Medulla oblongata (tissue), 1 donor: ENCODE data around the gene USP9X.
"Not testable (repeated sequence)": the region's sequence is repeated elsewhere in the genome, so short reads cannot be mapped to it uniquely, and the experiment has no call there.

ENCODE experiments used
- DNase-seq: peaks from one replicate; pipeline ENCODE4 v3.0.0-alpha.2; 2015; ENCODE audit errors: extremely low spot score

The USP9X gene

GRCh38 chrX:41122664-41123257 lies 37.5 kb downstream of the USP9X start:
- no peak for DNase-seq

- DNase-seq, result no peak
These were observed 42.4 kb downstream of the USP9X start for GRCh38 chrX:41127477-41128192.

DNA sequence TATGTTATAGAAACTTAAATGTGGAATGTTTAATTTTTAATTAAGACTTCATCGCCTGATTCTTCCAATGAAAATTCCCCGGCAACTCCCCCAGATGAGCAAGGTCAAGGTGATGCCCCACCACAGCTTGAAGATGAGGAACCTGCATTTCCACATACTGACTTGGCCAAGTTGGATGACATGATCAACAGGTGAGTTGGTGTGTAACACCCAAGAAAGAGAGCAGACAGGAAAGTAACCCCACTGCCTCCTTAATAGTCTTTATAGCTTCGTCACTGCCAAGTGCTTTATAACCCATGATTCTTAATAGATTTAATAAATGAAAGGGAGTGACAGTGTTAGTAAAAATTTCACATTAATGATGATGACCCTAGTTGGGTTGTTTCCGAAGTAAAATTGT lies 43.7 kb downstream of the USP9X start:
- DNase-seq, result no peak

GRCh38 chrX:41131766-41132165 lies 46.5 kb downstream of the USP9X start:
- no peak for DNase-seq

- DNase-seq, result no peak
These were observed 48.3 kb downstream of the USP9X start for GRCh38 chrX:41133551-41133950.

GRCh38 chrX:41137589-41137988 lies 52.3 kb downstream of the USP9X start:
- no peak for DNase-seq

GRCh38 chrX:41142130-41142910 lies 57.1 kb downstream of the USP9X start:
- no peak for DNase-seq

DNA sequence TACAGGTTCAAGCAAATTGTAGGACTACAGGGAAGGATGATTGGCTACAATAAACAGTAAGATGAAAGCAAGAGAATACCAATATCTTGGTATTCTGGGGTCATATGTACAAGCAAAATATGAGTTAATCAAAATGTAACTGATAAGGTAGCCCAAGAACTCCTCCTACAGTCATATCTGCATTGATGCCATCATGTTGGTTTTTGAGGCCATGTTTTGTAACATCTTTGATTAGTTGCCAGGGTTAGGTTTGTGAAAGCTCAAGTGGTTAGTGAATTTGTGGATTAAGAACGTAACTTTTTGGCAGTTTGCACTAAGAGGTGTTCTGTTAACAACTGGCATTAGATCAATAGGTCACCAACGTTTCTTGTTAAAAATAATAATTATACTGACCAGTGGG lies 59.6 kb downstream of the USP9X start:
- DNase-seq, result no peak

GRCh38 chrX:41145920-41146608 lies 60.8 kb downstream of the USP9X start:
- DNase-seq, result no peak

GRCh38 chrX:41148553-41148952 lies 63.3 kb downstream of the USP9X start:
- DNase-seq, result no peak

DNA sequence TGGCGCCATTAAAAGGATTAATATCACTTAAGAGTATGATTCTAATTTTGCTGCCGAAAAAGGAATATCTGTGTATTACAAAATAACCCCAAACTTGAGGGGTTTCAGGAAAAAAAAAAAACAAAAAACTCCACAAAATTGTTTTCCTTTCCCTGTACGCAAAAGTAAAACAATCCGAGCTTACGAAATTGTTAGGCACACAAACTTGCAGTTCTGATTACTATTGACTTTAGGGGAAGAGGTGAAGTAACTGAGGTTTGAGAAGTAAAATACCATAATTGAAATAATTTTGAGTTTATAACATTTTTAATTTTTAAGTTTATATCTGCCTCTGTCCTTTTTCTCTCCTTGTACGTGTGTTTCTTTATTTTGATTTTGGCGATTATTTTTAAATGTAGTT lies 64.8 kb downstream of the USP9X start:
- DNase-seq, result no peak

DNA sequence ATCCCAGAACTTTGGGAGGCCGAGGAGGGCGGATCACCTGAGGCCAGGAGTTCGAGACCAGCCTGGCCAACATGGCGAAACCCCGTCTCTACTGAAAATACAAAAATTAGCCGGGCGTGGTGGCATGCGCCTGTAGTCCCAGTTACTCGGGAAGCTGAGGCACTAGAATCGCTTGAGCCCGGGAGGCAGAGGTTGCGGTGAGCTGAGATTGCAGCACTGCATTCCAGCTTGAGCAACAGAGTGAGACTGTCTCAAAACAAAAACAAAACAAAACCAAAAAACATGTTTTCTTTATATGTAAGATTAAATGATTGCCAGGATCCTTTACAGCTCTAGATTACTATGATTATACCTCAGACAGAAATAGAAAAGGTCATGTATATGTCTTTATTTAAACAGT lies 66.5 kb downstream of the USP9X start:
- DNase-seq, result not testable (repeated sequence)

DNA sequence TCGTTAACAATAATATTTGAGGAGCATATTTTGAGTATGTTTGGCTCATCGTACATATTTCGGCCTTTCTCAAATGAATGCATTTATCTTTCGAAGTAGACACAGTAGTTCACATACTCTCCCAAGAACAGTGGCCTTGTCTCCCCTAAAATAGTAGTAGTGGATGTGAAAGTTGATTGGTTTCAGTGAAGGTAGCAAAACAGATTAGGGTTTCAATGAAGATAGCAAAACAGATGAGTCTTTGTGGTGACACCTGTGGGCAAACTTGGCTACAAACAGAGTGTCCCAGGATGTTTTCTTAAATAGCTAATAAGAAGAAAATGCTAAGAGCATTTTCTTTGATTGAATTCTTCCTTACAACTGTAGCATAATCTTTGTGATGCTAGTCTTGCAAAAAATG lies 67.0 kb downstream of the USP9X start:
- no peak for DNase-seq

DNA sequence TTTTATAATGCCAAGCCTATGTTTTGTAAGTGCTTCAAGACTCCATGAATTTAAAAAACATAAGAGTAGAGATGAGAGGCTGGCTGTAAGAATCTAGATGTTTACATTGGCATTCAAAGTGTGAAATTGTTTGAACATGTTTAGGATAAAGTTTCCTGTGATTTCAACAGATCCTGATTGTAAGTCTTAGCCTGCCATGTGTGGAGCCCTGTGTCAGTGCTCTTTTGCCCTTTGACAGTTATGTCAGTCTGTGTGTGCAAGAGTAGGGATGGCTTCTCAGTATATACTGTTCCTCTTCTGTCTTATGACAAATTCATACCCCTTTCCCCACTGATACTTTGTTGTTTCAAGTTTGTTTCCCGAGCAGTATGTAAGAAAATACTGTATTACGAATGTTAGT lies 68.2 kb downstream of the USP9X start:
- no peak for DNase-seq

GRCh38 chrX:41153957-41154356 lies 68.7 kb downstream of the USP9X start:
- DNase-seq, result no peak

DNA sequence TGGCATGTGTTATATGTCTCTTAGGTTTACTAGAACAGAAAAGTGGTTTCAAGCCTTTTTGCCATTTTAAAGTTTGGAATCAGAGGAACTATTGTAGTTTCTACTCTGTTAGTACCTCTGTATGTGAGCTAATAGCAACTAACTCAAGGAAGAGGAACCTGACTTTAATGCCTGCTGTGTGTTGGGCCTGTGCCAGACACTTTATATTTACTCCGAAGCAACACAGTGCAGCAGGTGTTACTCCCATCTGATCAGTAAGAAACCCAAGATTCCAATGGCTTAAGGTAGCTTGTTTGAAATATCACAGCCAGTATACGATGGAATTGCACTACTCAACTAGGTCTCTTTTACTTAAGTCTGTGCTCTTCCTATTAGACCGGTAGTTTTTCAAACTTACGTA lies 79.2 kb downstream of the USP9X start:
- no peak for DNase-seq

GRCh38 chrX:41167888-41168287 lies 82.6 kb downstream of the USP9X start:
- no peak for DNase-seq

- DNase-seq, result no peak
These were observed 91.0 kb downstream of the USP9X start for GRCh38 chrX:41176263-41176662.

DNA sequence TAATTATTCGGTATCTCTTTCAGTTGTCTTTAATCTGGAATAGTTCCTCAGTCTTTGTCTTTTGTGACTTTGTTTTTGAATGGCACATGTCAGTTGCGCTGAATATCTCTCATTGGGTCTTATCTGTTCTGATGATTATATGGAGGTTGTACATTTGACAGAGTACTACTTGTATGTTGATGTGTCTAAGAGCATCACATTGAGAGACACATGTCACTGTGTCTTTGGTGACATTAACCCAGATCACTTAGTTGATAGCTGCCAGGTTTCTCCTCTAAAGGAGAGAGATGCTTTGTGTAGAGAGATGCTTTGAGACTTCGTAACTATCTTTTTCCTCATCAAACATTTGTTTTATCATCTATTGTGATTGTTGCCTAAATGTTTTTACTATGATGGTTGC lies 92.1 kb downstream of the USP9X start:
- no peak for DNase-seq

DNA sequence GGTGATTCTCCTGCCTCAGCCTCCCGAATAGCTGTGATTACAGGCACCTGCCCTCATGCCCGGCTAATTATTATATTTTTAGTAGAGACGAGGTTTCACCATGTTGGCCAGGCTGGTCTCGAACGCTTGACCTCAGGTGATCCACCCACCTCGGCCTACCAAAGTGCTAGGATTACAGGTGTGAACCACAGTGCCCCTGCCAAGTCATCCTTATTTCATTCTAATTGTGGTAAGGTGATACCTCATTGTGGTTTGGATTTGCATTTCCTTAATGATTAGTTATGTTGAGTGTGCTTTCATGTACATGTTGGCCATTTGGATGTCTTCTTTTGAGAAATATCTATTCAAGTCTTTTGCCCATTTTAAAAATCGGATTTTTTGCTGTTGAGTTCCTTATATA lies 93.0 kb downstream of the USP9X start:
- no peak for DNase-seq

GRCh38 chrX:41180194-41180908 lies 95.1 kb downstream of the USP9X start:
- DNase-seq, result peak; percentile 54

DNA sequence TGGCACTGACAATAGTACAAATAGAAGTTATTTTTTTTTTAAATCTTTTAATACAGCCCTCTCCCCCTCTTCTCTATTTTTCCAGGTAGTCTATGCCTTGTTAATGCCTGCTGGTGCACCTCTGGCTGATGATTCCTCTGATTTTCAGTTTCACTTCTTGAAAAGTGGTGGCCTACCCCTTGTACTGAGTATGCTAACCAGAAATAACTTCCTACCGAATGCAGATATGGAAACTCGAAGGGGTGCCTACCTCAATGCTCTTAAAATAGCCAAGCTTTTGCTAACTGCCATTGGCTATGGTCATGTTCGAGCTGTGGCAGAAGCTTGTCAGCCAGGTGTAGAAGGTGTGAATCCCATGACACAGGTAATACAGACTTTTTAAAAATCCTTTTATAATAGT lies 99.1 kb downstream of the USP9X start:
- peak; percentile 4 for DNase-seq
